Stimulated activated CD4-positive, alpha-beta T cell treated with anti-CD3 and anti-CD28 coated beads, TNF-alpha, amount 100 ng/mL, for 4 hours (primary cell): Measurements from ENCODE around the gene CDH1.

Experiments
- DNase-seq, 3 experiments: peaks; one replicate each; pipeline ENCODE4 v3.0.0-alpha.2; 2020; ENCODE audit warnings: low read depth in 3 of 3

CDH1 gene

GRCh38 chr16:68851601-68852000, 114.5 kb downstream of the CDH1 start:
- DNase-seq, result no peak

DNA sequence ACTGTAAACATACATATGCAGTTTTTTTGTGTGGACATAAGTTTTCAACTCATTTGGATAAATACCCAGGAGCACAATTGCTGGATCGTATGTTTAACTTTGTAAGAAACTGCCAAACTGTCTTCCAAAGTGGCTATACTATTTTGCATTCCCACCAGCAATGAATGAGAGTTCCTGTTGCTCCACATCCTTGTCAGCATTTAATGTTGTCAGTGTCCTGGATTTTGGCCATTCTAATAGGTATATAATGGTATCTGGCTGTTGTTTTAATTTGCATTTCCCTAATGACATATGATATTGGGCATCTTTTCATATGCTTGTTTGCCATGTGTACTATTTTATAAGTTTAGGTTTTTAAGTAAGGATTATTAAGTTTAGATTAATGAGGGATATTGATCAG, 120.4 kb downstream of the CDH1 start:
- no peak for DNase-seq

- no peak for DNase-seq
These were observed 122.7 kb downstream of the CDH1 start for GRCh38 chr16:68859828-68860227.

DNA sequence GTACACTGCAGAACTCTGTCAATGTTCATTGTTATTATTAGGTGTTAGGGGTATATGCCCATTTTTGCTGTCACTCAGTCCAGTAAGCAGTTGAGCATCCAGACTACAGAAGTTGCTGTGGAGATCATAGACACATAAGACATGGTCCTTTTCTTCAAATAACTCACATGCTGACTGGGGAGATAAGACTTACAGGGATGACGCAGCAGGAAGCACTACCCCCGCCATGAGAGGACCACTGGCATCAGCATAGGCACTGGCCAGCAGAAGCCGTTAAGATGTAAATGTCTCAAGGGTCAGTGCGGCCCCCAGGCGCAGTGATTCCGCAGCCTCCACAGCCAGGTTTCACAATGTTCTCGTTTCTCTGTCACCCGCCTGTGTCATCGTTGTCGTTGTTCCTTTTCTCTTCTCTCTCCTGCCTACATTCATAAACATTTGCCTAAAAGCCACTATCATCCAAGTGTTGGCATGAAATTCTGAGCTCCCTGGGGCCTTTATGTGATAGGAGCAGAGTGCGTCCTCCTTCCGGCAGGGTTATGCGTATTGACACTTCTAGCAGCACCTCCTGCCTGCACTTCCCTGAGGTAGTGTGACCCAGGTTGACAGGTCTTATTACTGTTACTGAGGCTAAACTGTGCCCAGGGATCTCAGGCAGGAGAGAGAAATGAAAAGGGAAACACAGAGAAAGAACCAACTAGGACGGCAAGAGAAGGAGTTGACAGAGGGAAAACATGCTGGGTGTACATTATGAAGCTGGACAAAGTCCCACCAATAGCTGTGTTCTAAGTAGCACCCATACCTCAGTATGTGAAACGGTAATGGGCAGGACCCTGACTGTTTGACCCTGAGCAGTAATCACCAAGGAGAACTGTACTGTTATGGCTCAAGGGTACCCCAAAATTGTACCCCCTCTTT, 124.1 kb downstream of the CDH1 start:
- DNase-seq, result no peak

GRCh38 chr16:68866933-68867332, 129.8 kb downstream of the CDH1 start:
- no peak for DNase-seq

- DNase-seq, result no peak
These were observed 132.5 kb downstream of the CDH1 start for GRCh38 chr16:68869492-68870088.

GRCh38 chr16:68873635-68874471, 136.8 kb downstream of the CDH1 start:
- no peak for DNase-seq

DNA sequence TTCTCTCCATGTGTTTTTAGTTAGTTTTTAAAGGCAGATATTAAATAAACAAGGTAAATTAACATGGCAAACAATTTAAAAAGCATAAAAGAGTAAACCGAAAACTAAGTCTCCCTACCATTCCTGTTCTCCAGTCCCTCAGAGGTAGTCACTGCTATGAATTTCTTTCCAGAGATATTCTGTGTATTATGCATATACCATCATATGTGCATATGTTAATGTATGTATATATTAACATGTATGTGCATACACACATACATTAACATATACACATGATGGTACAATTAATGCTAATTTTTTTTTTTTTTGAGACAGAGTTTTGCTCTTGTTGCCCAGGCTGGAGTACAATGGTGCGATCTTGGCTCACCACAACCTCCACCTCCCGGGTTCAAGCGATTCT, 138.8 kb downstream of the CDH1 start:
- no peak for DNase-seq

- DNase-seq, result no peak
These were observed 146.6 kb downstream of the CDH1 start for GRCh38 chr16:68883685-68884084.

- no peak for DNase-seq
These were observed 147.3 kb downstream of the CDH1 start for GRCh38 chr16:68884401-68884800.
